HG03378 (cell line): Measurements from ENCODE around the gene KIF25.

Source experiments
- ATAC-seq: cut with Tn5 transposase; IDR thresholded peaks from one replicate; pipeline ENCODE4 v1.9.1; 2021; ENCODE audit warnings: mild to moderate bottlenecking, moderate library complexity; ENCODE audit not compliant: unreplicated experiment

KIF25 gene, protein sequence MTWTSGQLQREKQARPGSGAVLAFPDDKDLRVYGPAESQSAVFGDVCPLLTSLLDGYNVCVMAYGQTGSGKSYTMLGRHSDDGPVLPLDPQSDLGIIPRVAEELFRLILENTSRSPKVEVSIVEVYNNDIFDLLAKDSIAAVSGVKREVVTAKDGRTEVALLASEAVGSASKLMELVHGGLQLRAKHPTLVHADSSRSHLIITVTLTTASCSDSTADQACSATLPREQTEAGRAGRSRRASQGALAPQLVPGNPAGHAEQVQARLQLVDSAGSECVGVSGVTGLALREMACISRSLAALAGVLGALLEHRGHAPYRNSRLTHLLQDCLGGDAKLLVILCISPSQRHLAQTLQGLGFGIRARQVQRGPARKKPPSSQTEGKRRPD

DNA sequence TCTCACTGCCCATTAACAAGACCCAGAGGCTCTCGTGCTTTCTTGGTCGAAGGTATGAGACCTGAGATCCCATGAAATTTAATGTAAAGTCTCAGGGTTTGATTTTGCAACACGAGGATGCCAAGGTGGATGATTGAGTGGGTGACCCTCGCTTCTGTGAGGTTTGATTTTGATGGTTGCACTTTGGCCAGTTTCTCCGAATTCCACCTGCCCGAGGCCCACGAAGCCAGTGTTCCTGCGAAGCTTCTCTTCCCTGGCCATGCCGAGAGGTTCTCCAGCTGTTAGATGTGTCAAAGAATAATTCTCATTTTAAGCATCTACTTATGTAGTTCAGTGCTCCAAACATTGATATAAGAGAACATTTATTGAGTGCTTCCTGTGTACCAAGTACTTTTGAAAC, at the start of gene KIF25:
Gene KIF25 (plus strand): TSS at position 30 of the 400 bp plus-strand sequence. CDS start 31,915 bp downstream, outside the sequence.
- no peak for ATAC-seq

DNA sequence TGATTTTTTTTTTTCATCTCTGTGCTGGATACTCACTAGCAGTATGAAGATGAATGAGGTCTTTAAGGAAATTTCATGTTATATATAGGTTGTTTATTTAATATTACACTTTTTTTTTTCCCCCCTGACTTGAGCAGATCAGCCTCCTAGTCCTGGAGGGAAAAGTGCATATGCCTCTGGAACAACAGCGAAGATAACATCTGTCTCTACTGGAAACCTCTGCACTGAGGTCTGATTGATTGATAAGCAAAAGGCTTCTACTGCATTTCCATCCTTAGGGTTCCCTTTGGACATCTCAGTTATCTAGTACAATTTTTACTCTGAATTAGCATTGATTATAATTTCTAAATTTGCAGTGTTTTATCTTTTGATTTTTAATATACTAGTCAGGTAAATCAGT, 49.8 kb upstream of the KIF25 start:
- ATAC-seq, result no peak

DNA sequence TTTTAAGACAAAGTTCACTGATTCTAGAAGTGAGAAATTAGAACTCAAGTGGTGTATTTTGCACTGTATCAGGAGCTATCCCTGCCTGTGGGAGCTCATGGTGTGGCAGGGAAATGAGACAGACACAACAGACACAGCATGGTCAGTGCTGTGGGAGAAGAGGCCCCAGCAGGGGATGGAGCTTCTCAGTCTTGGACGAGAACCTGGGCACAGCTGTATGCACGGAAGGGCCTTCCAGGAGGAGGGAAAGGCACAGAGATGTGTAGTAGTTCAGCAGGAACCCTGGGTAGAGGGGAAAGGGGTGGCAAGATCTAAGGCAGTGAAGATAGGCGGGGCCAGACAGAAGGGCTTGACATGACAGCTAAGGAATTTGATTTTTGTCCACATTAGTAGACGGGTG, 48.8 kb upstream of the KIF25 start:
- ATAC-seq, result no peak

DNA sequence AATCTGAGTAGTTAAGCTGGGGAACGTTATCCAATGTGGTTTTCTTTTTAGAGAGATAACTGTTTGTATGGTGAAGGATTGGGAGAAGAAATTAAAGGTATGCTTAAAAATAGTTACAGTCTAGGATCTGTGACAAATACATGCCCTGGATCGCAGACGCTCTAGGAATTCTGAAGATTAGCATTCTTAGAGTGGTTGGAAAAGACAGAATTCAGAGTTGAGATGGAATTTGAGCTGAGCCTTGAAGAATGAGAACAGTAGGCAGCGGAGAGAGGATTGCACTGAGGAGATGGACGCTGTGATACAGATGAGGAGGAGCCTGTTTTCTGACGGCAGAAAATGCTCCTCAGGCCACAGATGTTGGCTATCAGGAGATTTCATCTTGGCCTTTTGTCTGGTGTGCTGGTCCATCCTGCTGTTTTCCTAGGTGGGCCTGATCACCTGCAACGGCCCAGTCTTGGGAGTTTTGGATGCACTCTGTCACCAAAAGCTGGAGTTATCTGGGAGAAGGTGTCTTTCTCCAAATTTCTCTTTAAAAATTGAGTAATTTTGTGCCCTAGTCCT, 48.3 kb upstream of the KIF25 start:
- ATAC-seq, result no peak

DNA sequence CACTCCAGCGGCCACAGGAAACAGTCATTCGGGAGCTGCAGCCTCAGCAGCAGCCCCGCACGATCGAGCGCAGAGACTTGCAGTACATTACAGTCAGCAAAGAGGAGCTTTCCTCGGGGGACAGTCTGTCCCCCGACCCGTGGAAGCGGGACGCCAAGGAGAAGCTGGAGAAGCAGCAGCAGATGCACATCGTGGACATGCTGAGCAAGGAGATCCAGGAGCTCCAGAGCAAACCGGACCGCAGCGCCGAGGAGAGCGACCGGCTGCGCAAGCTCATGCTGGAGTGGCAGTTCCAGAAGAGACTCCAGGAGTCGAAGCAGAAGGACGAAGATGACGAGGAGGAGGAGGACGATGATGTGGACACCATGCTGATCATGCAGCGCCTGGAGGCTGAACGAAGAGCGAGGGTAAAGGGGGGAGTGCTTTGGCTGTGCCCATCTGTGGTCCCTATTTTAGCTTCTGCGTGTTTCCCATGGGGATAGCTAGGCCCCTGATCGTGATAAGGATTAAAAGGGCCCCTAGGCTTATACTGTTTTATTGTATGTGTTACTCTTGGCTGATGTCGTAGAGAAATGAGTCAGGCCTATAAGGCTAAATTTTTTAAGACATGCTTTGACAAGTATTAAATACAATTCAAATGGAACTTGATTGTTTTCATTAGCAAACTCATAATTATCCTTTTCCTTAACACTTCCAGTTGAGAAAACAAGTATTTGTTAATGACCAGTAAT, 45.5 kb upstream of the KIF25 start:
- no peak for ATAC-seq

DNA sequence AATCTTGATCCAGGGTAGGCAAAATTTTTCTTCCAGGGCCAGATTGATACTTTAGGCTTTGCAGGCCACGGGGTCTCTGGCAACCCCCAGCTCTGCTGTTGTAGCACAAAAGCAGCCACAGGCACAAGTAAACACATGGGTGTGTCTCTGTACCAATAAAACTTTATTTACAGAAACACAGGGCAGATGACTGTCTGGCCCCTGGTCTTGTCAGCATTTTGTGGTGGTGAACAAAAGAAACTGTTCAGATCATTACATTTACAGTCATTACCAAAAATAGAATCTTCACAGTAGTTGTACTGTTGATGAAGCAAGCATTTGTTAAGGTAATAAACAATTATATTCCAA, 45.0 kb upstream of the KIF25 start:
- no peak for ATAC-seq

DNA sequence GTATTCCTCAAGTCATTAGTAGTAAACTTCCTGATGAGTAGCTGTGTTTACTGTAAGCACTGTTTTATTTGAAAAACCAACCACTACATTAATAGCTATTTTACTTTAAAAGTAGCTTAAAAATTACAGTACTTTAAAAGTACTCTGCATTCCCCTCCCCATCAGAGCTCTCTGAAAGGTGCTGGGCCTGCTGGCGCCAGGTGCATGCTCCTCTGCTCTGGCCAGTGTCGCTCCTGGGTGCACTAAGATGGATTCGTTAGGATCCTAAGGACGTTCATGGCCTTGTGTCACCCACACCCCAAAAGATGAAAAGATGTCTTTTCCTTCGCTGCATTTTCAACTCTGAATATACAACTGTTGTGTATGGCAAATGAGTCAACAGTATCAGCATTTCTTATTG, 43.9 kb upstream of the KIF25 start:
- no peak for ATAC-seq

DNA sequence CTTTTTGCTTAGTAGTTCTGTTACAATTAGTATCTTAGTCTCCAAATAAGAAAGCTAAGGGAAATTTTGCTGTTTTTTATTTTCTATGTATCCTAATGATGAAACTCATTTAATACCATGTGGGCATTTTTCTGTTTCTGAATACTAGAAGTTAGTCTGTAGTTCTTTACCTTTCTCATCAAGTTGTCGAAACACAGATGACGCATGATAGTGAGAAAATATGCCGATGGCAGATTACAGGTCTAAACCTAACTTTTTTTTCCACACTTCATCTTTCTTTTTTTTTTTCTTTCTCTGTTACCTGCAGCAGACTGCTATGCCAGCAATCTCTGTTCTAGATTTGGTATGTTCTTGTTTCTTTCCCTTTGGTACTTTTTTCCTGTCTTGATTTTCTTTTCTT, 43.3 kb upstream of the KIF25 start:
- no peak for ATAC-seq

DNA sequence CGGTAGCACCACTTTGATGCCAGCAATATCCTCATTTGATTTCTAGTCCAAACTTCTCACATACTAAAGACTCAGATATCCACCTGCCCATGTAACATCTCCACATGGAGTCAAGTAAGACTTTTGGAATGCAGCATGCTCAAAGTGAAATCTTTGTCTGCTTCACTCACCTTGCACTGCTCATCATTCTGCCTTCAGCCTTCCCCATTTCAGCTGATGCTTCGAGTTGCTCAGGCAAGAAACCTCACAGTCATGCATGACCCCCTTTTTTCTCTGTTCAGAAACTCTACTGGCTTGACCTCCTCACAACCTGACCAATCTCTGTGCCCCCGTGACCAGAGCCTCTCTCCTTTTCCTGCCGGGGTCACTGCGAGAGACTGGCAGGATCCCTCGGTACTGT, 41.0 kb upstream of the KIF25 start:
- ATAC-seq, result no peak

DNA sequence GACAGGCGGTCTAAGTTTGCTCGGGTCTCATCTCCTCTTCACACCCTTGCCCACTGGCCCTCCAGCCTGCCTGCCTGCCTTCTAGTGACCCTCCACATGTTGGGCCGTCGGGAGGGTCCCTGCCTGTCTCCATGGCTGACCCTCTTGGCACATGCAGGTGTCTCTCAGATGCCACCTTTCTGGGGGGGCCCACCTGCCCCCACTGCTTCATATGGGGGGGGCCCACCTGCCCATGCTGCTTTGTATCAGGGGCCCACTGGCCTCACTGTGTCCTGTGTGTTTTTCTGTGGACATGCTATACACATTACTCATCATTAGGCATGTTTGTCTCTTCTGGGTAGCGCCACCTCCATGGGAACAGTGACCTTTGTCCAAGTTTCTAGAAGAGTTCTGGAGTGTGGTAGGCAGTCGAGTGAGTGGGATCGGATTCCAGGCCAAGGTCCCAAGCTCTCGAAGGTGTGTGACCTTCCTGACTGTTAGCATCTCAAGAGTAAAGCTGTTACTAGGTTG, 40.4 kb upstream of the KIF25 start:
- ATAC-seq, result no peak

DNA sequence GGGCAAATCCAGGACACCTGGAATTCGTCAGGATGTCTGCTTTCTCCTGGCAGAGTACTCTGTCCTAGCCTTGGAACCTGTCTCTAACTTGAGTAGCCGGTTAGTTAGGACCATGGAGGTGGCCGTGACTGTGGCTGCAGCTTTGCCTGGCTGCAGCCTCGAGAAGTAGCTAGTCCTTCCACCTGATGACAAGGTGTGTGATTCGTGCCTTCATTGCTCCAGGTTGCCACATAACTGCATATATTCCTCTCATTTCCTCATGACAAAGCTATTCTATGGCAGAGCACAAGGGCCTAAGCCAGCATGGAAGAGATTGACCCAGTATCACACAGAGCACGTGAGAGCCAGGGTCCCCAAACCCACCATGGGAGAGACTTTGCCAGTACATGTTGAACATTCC, 39.8 kb upstream of the KIF25 start:
- no peak for ATAC-seq

DNA sequence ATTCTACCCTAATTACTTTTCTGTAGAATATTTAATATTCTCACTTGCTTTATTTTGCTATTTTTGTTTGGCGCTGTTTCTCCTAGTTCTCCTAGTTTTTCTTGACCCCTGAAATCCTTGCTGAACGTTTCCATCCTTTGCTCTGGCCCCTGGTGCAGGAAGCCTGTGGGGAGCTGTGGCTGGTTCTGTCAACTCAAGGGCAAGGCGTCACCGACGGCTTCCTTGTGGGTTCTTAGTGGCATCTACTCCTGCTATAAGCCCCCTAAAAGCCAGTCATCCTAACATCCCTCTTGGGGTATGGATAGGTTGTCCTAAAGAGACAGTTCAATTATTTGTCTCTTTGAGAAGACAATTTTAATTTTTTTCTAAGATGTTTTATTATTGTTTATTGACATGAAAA, 36.9 kb upstream of the KIF25 start:
- no peak for ATAC-seq

DNA sequence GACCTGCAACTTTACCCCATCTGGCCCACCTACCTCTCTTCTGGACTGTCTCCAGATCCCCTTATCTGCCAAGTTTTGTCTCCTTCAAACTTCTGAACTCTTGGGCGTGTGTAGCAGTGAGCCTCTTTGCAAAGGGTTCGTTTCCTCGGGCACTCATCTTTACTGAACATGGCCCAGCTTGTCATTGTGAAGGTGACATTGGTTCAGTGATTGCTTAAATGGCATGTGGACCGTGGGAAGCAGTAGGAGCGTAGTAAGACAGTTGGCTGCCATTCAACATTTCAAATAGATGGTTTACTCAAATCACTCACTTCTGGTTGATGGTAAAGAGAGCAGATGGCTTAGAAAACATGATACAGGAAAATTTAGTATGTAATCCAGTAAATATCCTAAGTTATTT, 34.8 kb upstream of the KIF25 start:
- ATAC-seq, result no peak

DNA sequence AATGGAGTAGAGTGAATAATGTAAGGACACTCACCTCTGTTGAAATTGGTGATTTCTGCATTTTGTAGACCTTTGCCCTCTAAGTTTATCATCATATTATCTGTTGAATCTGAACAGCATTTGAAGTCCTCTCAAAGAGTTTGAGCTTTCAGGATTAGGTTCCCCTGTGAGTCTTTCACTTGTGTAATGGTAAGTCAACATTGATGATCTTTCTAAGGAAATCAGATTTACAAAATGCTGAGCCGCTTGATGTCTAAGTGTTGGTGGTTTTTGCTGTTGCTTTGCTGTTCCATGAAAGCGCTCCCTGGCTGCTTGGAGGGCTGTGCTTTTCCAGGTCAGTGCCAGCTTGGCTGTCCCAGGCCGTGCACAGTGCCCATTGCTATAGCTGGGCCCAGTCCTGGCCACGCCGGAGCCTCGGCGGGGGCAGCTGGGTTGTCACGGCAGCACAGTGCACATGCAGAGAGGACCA, 33.8 kb upstream of the KIF25 start:
- no peak for ATAC-seq

DNA sequence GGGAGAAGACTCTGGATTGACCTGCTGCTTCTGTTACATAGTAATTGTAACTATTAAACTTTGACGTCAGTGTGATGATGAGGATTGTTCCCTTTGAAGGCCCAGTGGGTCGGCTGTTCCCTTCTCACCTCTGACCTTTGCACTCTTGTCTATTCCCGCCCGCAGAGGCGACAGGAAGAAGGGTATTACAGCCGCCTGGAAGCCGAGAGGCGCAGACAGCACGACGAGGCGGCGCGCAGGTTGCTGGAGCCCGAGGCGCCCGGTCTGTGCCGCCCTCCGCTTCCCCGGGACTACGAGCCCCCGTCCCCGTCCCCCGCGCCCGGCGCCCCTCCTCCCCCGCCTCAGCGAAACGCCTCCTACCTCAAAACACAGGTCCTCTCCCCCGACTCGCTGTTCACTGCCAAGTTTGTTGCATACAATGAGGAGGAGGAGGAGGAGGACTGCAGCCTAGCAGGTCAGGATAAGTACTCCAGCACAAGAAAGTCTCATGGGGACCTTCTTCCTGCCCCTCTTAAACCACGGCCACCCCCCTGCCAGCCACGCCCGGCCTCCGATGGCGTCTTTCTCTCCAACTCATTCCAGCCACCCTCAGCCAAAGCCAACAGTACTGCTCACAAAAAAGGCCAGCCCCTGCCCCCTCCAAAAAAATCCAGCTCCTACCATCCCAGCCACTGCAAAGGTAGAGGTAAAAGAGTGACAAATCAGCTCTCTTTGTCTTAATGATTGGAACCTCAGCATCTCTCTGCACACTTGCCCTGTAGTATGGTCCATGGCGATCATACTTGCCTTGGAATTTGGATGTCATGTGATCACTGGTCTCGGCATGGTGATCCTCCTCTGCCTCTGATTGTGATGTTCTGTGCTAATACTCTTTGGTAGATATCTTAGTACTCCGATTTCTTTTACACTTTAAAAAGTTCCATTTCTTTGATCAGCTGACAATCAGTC, 31.6 kb upstream of the KIF25 start:
- ATAC-seq, result no peak

DNA sequence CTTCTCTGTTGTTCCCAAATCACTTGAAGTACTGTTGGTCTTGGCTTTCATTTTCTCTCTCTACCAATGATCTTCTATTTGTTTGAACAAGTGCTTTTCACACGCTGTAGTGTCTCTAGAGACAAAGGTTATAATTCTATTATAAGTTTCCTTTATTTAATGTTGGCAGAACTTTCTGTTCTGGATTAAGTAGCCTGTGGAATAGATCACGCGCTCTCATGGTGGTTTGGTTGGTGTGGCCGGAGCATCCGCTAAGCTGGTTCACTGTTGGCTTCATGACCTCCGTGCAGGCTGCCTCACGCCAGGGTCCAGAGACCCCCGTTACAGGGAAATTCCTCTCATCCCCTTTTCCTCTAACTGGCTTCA, 30.9 kb upstream of the KIF25 start:
- no peak for ATAC-seq

DNA sequence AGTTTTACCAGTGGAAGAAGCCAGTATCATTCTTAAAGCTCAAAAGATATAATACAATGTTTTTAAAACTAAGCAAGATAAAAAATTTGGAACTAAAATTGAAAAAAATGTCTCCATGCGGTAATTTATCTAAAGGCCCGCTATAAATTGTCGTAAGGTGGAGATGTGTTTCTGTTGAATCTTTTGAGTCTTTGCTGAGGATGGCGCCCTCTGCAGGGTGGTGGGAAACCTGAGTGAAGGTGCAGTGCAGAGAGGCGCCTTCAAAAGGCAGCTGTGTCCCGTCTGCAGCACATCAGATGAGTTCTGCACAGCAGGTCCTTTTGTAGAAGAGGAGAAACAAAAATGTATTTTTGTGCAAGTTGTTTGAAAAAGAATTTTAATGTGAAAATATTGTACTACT, 29.4 kb upstream of the KIF25 start:
- no peak for ATAC-seq

DNA sequence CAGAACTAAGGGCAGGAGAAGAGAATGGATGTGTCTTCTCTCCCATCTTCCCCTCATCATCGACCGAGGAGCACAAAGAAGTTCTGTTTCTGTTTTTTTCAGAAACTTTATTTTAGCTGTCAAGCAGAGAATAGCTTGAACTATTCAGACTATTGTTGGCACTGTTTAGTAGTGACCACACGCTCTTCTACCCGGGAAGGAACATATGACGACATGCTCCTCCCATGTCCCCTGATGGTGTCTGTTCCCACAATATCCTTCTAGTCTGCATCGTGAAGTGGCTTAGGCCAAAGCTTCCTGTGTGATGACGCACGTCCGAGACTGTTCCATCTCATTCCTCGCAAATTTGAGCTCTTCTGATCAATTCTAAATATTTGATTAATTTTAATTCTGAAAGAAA, 27.2 kb upstream of the KIF25 start:
- no peak for ATAC-seq

DNA sequence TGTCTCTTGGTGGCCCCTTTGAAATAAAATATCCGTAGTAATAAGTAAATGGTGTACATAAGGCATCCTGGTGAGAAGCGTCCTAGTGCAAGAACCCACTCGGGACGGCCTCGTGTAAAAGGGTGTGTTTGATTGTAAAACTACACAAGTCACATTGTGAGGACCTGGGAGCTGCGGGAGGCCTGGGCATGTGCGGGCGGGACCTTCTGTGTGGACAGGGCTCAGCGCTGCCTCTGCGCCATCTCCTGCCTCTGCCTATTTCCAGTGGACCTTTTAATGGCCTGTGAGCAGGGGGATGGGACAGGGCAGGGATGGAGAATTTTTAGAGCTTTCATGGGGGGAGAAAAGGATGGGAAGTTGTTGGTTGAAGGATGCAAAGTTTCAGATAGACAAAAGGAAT, 25.3 kb upstream of the KIF25 start:
- no peak for ATAC-seq

DNA sequence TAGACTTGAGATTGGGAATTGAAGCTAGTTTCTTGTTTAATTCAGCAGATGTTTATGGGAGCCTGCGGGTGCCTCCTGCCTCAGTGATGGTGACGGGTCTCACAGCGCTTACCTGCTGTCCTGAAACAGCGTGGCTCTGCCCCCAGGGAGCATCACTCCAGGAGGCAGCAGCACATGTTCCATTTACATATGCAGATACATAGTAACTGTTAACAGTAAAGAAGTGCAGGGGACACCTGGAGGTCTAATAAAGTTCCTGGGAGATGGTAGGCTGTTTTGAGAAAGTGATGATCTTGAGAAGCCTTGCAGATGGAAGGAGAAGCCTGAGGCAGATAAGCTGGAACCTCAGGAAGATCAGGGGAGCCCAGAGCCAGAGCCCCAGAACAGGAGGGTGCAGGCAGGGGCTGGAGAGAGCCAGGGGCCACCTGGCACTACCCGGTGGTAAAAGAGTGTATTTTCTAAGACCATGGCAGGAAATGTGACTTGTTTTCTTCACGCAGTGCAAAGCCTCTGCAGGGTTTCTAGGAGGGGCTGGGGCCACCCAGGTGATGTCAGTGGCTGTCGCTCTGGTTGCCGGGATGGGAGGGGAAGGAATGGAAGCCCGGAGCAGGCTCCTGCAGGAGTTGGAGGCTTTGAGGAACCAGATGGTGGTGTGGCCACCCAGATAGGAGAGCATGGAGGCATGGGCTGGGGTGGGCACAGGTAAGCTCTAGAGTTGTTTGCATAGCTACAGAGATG, 24.2 kb upstream of the KIF25 start:
- no peak for ATAC-seq
